Upper lobe of left lung (tissue), 4 donors: ENCODE data around the gene CCDC54.

Source experiments
- CTCF ChIP-seq, 6 experiments: fragments of 450-650 bp in 4 of 6; fragments of 200-600 bp in 2 of 6; sonication (generic) in 2 of 6; IDR thresholded peaks; one replicate each; pipeline ENCODE4 v1.5.1; 2016 to 2019; ENCODE audit warnings: antibody characterized with exemption in 6 of 6
- EP300 ChIP-seq, 4 donors: sonication (generic); formaldehyde crosslinking; IDR thresholded peaks; one replicate each; pipeline ENCODE4 v1.5.1; 2017; ENCODE audit warnings: antibody characterized with exemption in 4 of 4, control low read depth in 2 of 4
- POLR2A ChIP-seq, 4 donors: fragments of 450-650 bp; IDR thresholded peaks; one replicate each; pipeline ENCODE4 v1.5.1; 2016 to 2017; ENCODE audit warnings: antibody characterized with exemption in 4 of 4, mild to moderate bottlenecking in 2 of 4
- POLR2AphosphoS5 ChIP-seq, 2 donors: sonication (generic); formaldehyde crosslinking; IDR thresholded peaks; one replicate each; pipeline ENCODE4 v1.5.1; 2017; ENCODE audit warnings: antibody characterized with exemption in 2 of 2

GRCh38 chr3:107377151-107377550 lies at the start of gene CCDC54:
- no peak for TF ChIP-seq CTCF (IDR thresholded peaks at IDR 0.05)
- TF ChIP-seq POLR2A (IDR thresholded peaks at IDR 0.05): no peak
- TF ChIP-seq EP300 (IDR thresholded peaks at IDR 0.05): no peak
- TF ChIP-seq POLR2AphosphoS5 (IDR thresholded peaks at IDR 0.05): no peak
